Measurements from ENCODE around the gene TERT.
A peak's percentile ranks its signal among the peaks of the same experiment; 100 is the strongest.

Gene TERT

DNA sequence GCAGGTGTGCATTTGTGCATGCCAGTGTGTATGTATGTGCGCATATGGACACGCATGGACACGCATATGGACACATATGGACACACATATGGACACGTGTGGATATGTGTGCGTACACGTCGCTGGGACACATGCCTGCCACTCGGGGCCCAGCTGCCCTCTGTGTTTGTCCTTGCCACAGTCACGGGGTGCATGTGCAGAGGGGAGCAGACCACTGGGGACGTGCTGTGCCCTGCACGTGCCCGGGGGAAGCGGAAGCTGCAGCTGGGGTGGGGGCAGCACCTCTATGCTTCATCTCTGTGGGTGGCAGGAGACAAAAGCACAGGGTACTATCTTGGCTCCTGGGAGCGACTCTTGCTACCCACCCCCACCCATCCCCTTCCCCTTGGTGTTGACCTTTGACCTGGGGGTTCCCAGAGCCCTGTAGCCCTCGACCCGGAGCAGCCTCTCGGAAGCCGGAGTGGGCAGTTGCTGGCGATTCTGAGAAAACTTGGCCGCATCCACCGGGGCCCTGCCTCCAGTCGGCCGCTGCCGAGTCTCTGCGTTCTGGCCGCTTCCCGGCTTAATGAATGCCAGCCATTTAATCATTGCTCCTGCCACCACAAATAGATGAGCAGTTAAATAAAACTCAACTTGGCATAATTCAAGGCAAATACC is 72.1 kb downstream of the TERT start:
- Histone ChIP-seq H3K27ac (ENCODE audit: extremely low read depth, low read depth, low read length) (no peak overlapping the region), H3K36me3 (ENCODE audit: control insufficient read depth in 2 of 2, insufficient read depth in 1 of 2, low read length in 2 of 2) (no peaks in the 10 kb centered on the region), H3K9me3 (ENCODE audit: control insufficient read depth, insufficient read depth, low read depth, low read length) (no peaks in the 10 kb centered on the region), H3K4me1 (ENCODE audit: control insufficient read depth, insufficient read depth, low read length) (0 out of 2 replicates have a peak, but pooled peaks cover 2% of the 10 kb centered on the region), H3K4me3 (ENCODE audit: low read depth, low read length) (no peak overlapping the region)
- POLR2A ChIA-PET = no interaction called here
- TF ChIP-seq, protein P1, sequence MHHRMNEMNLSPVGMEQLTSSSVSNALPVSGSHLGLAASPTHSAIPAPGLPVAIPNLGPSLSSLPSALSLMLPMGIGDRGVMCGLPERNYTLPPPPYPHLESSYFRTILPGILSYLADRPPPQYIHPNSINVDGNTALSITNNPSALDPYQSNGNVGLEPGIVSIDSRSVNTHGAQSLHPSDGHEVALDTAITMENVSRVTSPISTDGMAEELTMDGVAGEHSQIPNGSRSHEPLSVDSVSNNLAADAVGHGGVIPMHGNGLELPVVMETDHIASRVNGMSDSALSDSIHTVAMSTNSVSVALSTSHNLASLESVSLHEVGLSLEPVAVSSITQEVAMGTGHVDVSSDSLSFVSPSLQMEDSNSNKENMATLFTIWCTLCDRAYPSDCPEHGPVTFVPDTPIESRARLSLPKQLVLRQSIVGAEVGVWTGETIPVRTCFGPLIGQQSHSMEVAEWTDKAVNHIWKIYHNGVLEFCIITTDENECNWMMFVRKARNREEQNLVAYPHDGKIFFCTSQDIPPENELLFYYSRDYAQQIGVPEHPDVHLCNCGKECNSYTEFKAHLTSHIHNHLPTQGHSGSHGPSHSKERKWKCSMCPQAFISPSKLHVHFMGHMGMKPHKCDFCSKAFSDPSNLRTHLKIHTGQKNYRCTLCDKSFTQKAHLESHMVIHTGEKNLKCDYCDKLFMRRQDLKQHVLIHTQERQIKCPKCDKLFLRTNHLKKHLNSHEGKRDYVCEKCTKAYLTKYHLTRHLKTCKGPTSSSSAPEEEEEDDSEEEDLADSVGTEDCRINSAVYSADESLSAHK (tag by site-specific recombination; IDR thresholded peaks at IDR 0.05) = no peak
- TF ChIP-seq GLIS2 (tag by site-specific recombination; IDR thresholded peaks at IDR 0.05) = no peak
- no peak for TF ChIP-seq SALL2 (tag by site-specific recombination; IDR thresholded peaks at IDR 0.05; ENCODE audit: borderline replicate concordance)
- TF ChIP-seq ZBTB20 (tag by site-specific recombination; IDR thresholded peaks at IDR 0.05) = no peak
- no peak for TF ChIP-seq ZNF37A (tag by site-specific recombination; IDR thresholded peaks at IDR 0.05)
- CTCF ChIA-PET = no interaction called here

DNA sequence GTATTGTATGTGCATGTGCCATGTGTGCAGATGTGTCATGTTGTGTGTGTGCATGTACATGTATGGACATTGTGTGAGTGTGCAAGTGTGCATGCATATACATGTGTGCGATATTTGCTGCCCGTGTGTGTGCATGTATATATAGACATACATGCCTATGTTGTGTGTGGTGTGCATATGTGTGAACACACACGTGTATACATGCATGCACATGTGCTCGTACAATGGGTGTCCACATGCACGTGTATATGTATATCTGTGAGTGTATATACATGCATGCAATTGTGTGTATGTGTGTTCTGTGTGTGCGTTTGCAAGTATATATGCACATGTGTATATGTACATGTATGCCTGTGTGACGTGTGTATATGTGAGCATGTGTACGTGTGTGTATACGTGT is 72.7 kb downstream of the TERT start:
- Histone ChIP-seq H3K36me3 (ENCODE audit: control insufficient read depth in 2 of 2, insufficient read depth in 1 of 2, low read length in 2 of 2) (no peaks in the 10 kb centered on the region), H3K4me3 (ENCODE audit: low read depth, low read length) (no peak overlapping the region), H3K9me3 (ENCODE audit: control insufficient read depth, insufficient read depth, low read depth, low read length) (no peaks in the 10 kb centered on the region), H3K4me1 (ENCODE audit: control insufficient read depth, insufficient read depth, low read length) (no peaks in the 10 kb centered on the region), H3K27ac (ENCODE audit: extremely low read depth, low read depth, low read length) (no peak overlapping the region)
- TF ChIP-seq, protein P2, sequence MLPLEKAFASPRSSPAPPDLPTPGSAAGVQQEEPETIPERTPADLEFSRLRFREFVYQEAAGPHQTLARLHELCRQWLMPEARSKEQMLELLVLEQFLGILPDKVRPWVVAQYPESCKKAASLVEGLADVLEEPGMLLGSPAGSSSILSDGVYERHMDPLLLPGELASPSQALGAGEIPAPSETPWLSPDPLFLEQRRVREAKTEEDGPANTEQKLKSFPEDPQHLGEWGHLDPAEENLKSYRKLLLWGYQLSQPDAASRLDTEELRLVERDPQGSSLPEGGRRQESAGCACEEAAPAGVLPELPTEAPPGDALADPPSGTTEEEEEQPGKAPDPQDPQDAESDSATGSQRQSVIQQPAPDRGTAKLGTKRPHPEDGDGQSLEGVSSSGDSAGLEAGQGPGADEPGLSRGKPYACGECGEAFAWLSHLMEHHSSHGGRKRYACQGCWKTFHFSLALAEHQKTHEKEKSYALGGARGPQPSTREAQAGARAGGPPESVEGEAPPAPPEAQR (tag by site-specific recombination; IDR thresholded peaks at IDR 0.05) = no peak
- TF ChIP-seq ZNF473 (tag by site-specific recombination; IDR thresholded peaks at IDR 0.05) = no peak
- TF ChIP-seq ZNF623 (tag by site-specific recombination; IDR thresholded peaks at IDR 0.05) = no peak
- TF ChIP-seq ZNF416 (tag by site-specific recombination; IDR thresholded peaks at IDR 0.05) = no peak
- no peak for TF ChIP-seq HOXD13 (CRISPR knock-in tag; IDR thresholded peaks at IDR 0.05; ENCODE audit: borderline replicate concordance)
- TF ChIP-seq YY1 (tag by site-specific recombination; IDR thresholded peaks at IDR 0.05) = no peak
- no peak for TF ChIP-seq ZNF776 (tag by site-specific recombination; IDR thresholded peaks at IDR 0.05; ENCODE audit: borderline replicate concordance)
- TF ChIP-seq, protein P3, sequence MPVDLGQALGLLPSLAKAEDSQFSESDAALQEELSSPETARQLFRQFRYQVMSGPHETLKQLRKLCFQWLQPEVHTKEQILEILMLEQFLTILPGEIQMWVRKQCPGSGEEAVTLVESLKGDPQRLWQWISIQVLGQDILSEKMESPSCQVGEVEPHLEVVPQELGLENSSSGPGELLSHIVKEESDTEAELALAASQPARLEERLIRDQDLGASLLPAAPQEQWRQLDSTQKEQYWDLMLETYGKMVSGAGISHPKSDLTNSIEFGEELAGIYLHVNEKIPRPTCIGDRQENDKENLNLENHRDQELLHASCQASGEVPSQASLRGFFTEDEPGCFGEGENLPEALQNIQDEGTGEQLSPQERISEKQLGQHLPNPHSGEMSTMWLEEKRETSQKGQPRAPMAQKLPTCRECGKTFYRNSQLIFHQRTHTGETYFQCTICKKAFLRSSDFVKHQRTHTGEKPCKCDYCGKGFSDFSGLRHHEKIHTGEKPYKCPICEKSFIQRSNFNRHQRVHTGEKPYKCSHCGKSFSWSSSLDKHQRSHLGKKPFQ (tag by site-specific recombination; IDR thresholded peaks at IDR 0.05) = 0 out of 2 replicates have a peak, but pooled peaks have one; percentile 36
- ChIA-PET POLR2A (no interaction called here), CTCF (no interaction called here)

DNA sequence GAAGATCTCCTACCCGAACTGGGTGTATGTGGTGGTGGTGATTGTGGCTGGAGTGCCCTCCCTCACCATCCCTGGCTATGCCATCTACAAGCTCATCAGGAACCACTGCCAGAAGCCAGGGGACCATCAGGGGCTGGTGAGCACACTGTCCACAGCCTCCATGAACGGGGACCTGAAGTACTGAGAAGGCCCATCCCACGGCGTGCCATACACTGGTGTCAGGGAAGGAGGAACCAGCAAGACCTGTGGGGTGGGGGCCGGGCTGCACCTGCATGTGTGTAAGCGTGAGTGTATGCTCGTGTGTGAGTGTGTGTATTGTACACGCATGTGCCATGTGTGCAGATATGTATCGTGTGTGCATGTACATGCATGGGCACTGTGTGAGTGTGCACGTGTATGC is 73.1 kb downstream of the TERT start:
- no peaks in the 10 kb centered on the region for H3K9me3 ChIP-seq (ENCODE audit: control insufficient read depth, insufficient read depth, low read depth, low read length)
- H3K36me3 ChIP-seq (ENCODE audit: control insufficient read depth in 2 of 2, insufficient read depth in 1 of 2, low read length in 2 of 2) = no peaks in the 10 kb centered on the region
- CTCF ChIA-PET = interaction anchor here (0.6 kb wide), 1 partner anchor 16 kb away, joined by 3 read pairs; no protein-coding TSS in a partner anchor
- no peaks in the 10 kb centered on the region for H3K4me1 ChIP-seq (ENCODE audit: control insufficient read depth, insufficient read depth, low read length)
- H3K4me3 ChIP-seq (ENCODE audit: low read depth, low read length) = no peak overlapping the region
- H3K27ac ChIP-seq (ENCODE audit: extremely low read depth, low read depth, low read length) = no peak overlapping the region
- no peak for TF ChIP-seq SP3 (tag by site-specific recombination; IDR thresholded peaks at IDR 0.05)
- TF ChIP-seq ZNF391 (tag by site-specific recombination; IDR thresholded peaks at IDR 0.05; ENCODE audit: borderline replicate concordance, low read depth) = no peak
- TF ChIP-seq GLIS2 (tag by site-specific recombination; IDR thresholded peaks at IDR 0.05) = no peak
- no peak for TF ChIP-seq ZNF654 (tag by site-specific recombination; IDR thresholded peaks at IDR 0.05; ENCODE audit: low read depth)
- TF ChIP-seq ZNF776 (tag by site-specific recombination; IDR thresholded peaks at IDR 0.05; ENCODE audit: borderline replicate concordance) = no peak
- TF ChIP-seq ZNF548 (tag by site-specific recombination; IDR thresholded peaks at IDR 0.05) = no peak
- no peak for TF ChIP-seq ZNF175 (tag by site-specific recombination; IDR thresholded peaks at IDR 0.05)
- TF ChIP-seq, protein P4, sequence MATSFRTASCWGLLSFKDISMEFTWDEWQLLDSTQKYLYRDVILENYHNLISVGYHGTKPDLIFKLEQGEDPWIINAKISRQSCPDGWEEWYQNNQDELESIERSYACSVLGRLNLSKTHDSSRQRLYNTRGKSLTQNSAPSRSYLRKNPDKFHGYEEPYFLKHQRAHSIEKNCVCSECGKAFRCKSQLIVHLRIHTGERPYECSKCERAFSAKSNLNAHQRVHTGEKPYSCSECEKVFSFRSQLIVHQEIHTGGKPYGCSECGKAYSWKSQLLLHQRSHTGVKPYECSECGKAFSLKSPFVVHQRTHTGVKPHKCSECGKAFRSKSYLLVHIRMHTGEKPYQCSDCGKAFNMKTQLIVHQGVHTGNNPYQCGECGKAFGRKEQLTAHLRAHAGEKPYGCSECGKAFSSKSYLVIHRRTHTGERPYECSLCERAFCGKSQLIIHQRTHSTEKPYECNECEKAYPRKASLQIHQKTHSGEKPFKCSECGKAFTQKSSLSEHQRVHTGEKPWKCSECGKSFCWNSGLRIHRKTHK (tag by site-specific recombination; IDR thresholded peaks at IDR 0.05) = no peak
- no peak for TF ChIP-seq ZBTB8A (tag by site-specific recombination; IDR thresholded peaks at IDR 0.05)
- TF ChIP-seq, protein P5, sequence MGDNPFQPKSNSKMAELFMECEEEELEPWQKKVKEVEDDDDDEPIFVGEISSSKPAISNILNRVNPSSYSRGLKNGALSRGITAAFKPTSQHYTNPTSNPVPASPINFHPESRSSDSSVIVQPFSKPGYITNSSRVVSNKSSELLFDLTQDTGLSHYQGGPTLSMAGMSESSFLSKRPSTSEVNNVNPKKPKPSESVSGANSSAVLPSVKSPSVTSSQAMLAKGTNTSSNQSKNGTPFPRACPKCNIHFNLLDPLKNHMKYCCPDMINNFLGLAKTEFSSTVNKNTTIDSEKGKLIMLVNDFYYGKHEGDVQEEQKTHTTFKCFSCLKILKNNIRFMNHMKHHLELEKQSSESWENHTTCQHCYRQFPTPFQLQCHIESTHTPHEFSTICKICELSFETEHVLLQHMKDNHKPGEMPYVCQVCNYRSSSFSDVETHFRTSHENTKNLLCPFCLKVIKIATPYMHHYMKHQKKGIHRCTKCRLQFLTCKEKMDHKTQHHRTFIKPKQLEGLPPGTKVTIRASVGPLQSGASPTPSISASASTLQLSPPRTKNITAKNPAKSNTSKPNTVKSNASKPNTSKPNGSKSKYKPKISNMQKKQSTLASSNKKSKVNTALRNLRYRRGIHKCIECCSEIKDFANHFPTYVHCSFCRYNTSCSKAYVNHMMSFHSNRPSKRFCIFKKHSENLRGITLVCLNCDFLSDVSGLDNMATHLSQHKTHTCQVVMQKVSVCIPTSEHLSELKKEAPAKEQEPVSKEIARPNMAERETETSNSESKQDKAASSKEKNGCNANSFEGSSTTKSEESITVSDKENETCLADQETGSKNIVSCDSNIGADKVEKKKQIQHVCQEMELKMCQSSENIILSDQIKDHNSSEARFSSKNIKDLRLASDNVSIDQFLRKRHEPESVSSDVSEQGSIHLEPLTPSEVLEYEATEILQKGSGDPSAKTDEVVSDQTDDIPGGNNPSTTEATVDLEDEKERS (tag by site-specific recombination; IDR thresholded peaks at IDR 0.05) = no peak
- POLR2A ChIA-PET = no interaction called here
